ENCODE measurements around the gene PTPRD.

Gene PTPRD

DNA sequence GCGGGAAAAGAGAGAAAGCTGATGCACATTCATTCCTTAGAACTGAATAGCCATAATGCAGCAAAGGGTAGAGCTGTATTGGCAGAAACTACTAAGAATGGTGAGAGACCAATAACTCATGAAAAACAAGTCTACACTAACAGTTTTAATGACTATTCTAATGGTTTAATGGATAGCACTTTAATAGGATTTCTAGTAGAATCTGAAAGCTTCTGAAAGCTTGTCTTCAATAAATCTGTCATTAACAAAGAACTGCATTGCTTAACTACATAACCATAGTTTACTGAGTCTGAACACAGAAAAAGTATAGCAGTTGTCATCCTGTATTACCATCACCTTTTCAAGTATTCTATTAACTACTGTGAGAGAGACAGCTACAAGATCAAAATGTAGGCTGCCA, 2195.5 kb downstream of the PTPRD start:
- Histone ChIP-seq H4K12ac (ENCODE audit: low read depth, low read length) (no peak overlapping the region), H3K9me3 (ENCODE audit: insufficient read depth, low read depth, low read length) (no peaks in the 10 kb centered on the region), H4K8ac (ENCODE audit: low read depth, low read length) (no peak overlapping the region), H2BK120ac (ENCODE audit: insufficient read depth, low read length, poor library complexity) (no peak overlapping the region), H2BK5ac (ENCODE audit: low read depth, low read length, poor library complexity) (no peak overlapping the region), H3K79me1 (ENCODE audit: low read length) (no peaks in the 10 kb centered on the region), H3K4me2 (ENCODE audit: low read length) (no peak overlapping the region), H3K9ac (ENCODE audit: low read length) (no peak overlapping the region), H3K79me2 (ENCODE audit: control insufficient read depth, insufficient read depth, low read length, poor library complexity) (no peaks in the 10 kb centered on the region), H3K18ac (ENCODE audit: low read length) (no peak overlapping the region), H2AK5ac (ENCODE audit: low read length) (no peak overlapping the region), H3K23ac (ENCODE audit: low read length) (no peak overlapping the region), H2AFZ (ENCODE audit: insufficient read depth, low read length, poor library complexity) (no peak overlapping the region), H3K4me3 (ENCODE audit: low read depth, low read length) (no peak overlapping the region), H3K4me1 (ENCODE audit: control insufficient read depth in 1 of 2, insufficient read depth in 2 of 2, low read length in 2 of 2) (no peaks in the 10 kb centered on the region), H3K27ac (ENCODE audit: low read depth, low read length) (no peak overlapping the region), H3K36me3 (ENCODE audit: control insufficient read depth in 1 of 2, insufficient read depth in 2 of 2, low read length in 2 of 2) (peaks cover 0 to 2% of the 10 kb centered on the region in 2 experiments), H3K27me3 (ENCODE audit: insufficient read depth, low read length) (no peaks in the 10 kb centered on the region), H4K91ac (ENCODE audit: low read depth, low read length) (no peak overlapping the region), H3K14ac (ENCODE audit: low read length) (no peak overlapping the region), H3K4ac (ENCODE audit: low read depth, low read length) (no peak overlapping the region), H2BK12ac (ENCODE audit: low read length) (no peak overlapping the region)
- no peak for DNase-seq
- WGBS (ENCODE audit: extremely low coverage, insufficient coverage, insufficient read length), result no CpG with 5 or more reads among the region's 1 CpG

DNA sequence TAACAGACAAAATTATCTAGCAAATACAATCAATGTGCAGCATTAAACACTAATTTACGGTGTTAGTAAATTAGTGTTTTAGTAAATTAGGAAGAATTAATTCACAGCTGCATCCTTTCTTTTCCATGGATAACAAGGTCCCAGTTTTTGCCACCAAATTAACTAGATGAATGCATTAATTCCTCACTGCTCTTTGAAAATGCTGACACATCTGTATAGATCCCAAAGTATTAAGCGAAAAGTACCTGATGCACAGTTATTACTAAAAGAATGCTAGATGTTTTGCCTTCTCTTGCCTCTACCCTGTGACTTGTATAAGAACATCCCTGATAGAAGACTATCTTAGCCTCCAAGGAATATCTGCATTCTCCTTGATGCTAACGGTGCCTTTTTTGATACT, 2200.5 kb downstream of the PTPRD start:
- H2BK120ac ChIP-seq (ENCODE audit: insufficient read depth, low read length, poor library complexity), result no peak overlapping the region
- H3K27ac ChIP-seq (ENCODE audit: low read depth, low read length), result no peak overlapping the region
- H3K18ac ChIP-seq (ENCODE audit: low read length), result no peak overlapping the region
- no peak overlapping the region for H3K23ac ChIP-seq (ENCODE audit: low read length)
- H3K27me3 ChIP-seq (ENCODE audit: insufficient read depth, low read length), result no peaks in the 10 kb centered on the region
- no peak overlapping the region for H4K12ac ChIP-seq (ENCODE audit: low read depth, low read length)
- WGBS (ENCODE audit: extremely low coverage, insufficient coverage, insufficient read length), result no CpG with 5 or more reads among the region's 3 CpGs
- DNase-seq, result no peak
- H3K36me3 ChIP-seq (ENCODE audit: control insufficient read depth in 1 of 2, insufficient read depth in 2 of 2, low read length in 2 of 2), result no peaks in the 10 kb centered on the region
- H3K79me1 ChIP-seq (ENCODE audit: low read length), result no peaks in the 10 kb centered on the region
- no peak overlapping the region for H2BK12ac ChIP-seq (ENCODE audit: low read length)
- H3K9me3 ChIP-seq (ENCODE audit: insufficient read depth, low read depth, low read length), result no peaks in the 10 kb centered on the region
- H2BK5ac ChIP-seq (ENCODE audit: low read depth, low read length, poor library complexity), result no peak overlapping the region
- no peak overlapping the region for H2AK5ac ChIP-seq (ENCODE audit: low read length)
- H3K79me2 ChIP-seq (ENCODE audit: control insufficient read depth, insufficient read depth, low read length, poor library complexity), result no peaks in the 10 kb centered on the region
- no peaks in the 10 kb centered on the region for H3K4me1 ChIP-seq (ENCODE audit: control insufficient read depth in 1 of 2, insufficient read depth in 2 of 2, low read length in 2 of 2)
- H3K14ac ChIP-seq (ENCODE audit: low read length), result no peak overlapping the region
- no peak overlapping the region for H3K4me3 ChIP-seq (ENCODE audit: low read depth, low read length)
- H3K4ac ChIP-seq (ENCODE audit: low read depth, low read length), result no peak overlapping the region
- H4K91ac ChIP-seq (ENCODE audit: low read depth, low read length), result no peak overlapping the region
- no peak overlapping the region for H3K4me2 ChIP-seq (ENCODE audit: low read length)
- H4K8ac ChIP-seq (ENCODE audit: low read depth, low read length), result no peak overlapping the region
- no peak overlapping the region for H2AFZ ChIP-seq (ENCODE audit: insufficient read depth, low read length, poor library complexity)
- no peak overlapping the region for H3K9ac ChIP-seq (ENCODE audit: low read length)

DNA sequence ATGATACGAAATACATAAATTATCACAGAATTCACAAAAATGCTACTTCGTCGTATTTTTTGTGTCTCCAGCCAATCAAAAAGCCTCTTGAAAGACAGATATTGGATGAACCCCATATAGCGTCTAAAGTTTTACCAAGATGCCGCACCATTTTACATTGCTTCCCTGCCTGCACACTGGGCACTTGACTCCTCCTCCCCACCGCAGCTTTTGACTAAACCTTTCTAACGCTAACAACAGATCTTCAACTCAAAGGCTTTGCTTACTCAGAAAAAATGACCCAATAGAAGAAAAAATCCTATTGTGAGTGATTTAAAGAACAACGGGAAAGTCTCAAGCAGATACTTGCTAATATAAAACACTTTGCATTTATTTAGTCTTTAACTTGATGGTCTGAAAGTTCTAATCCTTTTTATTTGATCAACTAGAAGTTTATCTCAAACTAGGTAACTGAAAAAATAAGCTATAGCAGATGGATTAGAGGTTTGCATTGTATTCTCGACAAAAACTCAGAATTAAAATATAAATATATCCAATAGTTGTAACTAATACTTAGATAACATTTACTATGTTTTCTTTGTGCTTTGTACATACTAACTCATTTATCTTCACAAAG, 2204.1 kb downstream of the PTPRD start:
- Histone ChIP-seq H2AK5ac (ENCODE audit: low read length) (no peak overlapping the region), H3K9ac (ENCODE audit: low read length) (no peak overlapping the region), H3K4me2 (ENCODE audit: low read length) (no peak overlapping the region), H3K18ac (ENCODE audit: low read length) (no peak overlapping the region), H3K27me3 (ENCODE audit: insufficient read depth, low read length) (no peaks in the 10 kb centered on the region), H3K79me2 (ENCODE audit: control insufficient read depth, insufficient read depth, low read length, poor library complexity) (no peaks in the 10 kb centered on the region), H2BK120ac (ENCODE audit: insufficient read depth, low read length, poor library complexity) (no peak overlapping the region), H3K27ac (ENCODE audit: low read depth, low read length) (no peak overlapping the region), H3K36me3 (ENCODE audit: control insufficient read depth in 1 of 2, insufficient read depth in 2 of 2, low read length in 2 of 2) (no peaks in the 10 kb centered on the region), H3K4ac (ENCODE audit: low read depth, low read length) (no peak overlapping the region), H3K9me3 (ENCODE audit: insufficient read depth, low read depth, low read length) (no peaks in the 10 kb centered on the region), H2BK5ac (ENCODE audit: low read depth, low read length, poor library complexity) (no peak overlapping the region), H4K91ac (ENCODE audit: low read depth, low read length) (no peak overlapping the region), H2BK12ac (ENCODE audit: low read length) (no peak overlapping the region), H4K8ac (ENCODE audit: low read depth, low read length) (no peak overlapping the region), H4K12ac (ENCODE audit: low read depth, low read length) (no peak overlapping the region), H3K14ac (ENCODE audit: low read length) (no peak overlapping the region), H3K4me1 (ENCODE audit: control insufficient read depth in 1 of 2, insufficient read depth in 2 of 2, low read length in 2 of 2) (no peaks in the 10 kb centered on the region), H3K4me3 (ENCODE audit: low read depth, low read length) (no peak overlapping the region), H2AFZ (ENCODE audit: insufficient read depth, low read length, poor library complexity) (no peak overlapping the region), H3K79me1 (ENCODE audit: low read length) (no peaks in the 10 kb centered on the region), H3K23ac (ENCODE audit: low read length) (no peak overlapping the region)
- no peak for DNase-seq
- no CpG with 5 or more reads among the region's 9 CpGs for WGBS (ENCODE audit: extremely low coverage, insufficient coverage, insufficient read length)

DNA sequence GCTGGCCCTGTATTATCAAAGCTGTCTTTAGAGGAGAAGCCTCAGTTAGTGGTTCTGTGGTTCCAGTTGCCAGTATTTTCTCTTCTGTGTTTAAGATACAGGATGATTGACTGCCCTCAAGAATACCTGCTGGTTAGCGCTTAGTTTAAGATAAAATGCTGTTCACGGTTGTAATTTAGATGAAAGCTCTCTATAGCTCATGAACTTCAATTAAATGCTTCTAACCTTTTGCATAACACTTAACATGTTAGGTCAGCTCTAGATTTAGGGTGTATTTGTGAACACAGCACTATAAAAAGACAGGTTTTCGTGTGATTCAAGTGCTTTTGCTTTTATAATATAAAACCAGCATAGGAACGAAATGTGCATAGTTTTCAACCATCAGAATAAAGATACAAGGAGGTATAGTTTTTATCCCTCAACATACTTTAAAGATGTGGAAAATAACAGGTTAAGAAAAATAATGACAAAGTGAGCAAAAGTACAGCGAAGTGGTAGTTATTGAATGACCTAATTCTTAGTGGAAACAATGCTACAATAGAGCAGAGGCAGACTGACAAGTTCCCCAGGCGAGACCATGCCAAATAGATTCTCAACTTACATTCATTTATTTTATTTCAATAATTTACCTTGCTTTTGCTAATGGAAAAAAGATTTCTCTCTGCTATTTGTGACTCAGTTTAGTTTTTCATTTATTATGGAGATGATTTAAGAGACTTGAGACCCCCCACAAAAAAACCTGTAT, 2210.7 kb downstream of the PTPRD start:
- WGBS (ENCODE audit: extremely low coverage, insufficient coverage, insufficient read length), result no CpG with 5 or more reads among the region's 6 CpGs
- no peak overlapping the region for H4K8ac ChIP-seq (ENCODE audit: low read depth, low read length)

More for the DNA sequence above, 2210.7 kb downstream of the PTPRD start:
- Histone ChIP-seq H3K79me2 (ENCODE audit: control insufficient read depth, insufficient read depth, low read length, poor library complexity) (no peaks in the 10 kb centered on the region), H3K4me3 (ENCODE audit: low read depth, low read length) (no peak overlapping the region), H3K4ac (ENCODE audit: low read depth, low read length) (no peak overlapping the region), H3K9ac (ENCODE audit: low read length) (no peak overlapping the region), H3K9me3 (ENCODE audit: insufficient read depth, low read depth, low read length) (no peaks in the 10 kb centered on the region), H3K36me3 (ENCODE audit: control insufficient read depth in 1 of 2, insufficient read depth in 2 of 2, low read length in 2 of 2) (no peaks in the 10 kb centered on the region), H2BK120ac (ENCODE audit: insufficient read depth, low read length, poor library complexity) (no peak overlapping the region), H2AFZ (ENCODE audit: insufficient read depth, low read length, poor library complexity) (no peak overlapping the region), H4K91ac (ENCODE audit: low read depth, low read length) (no peak overlapping the region), H3K18ac (ENCODE audit: low read length) (no peak overlapping the region), H3K27ac (ENCODE audit: low read depth, low read length) (no peak overlapping the region), H3K23ac (ENCODE audit: low read length) (no peak overlapping the region), H2BK5ac (ENCODE audit: low read depth, low read length, poor library complexity) (no peak overlapping the region), H2AK5ac (ENCODE audit: low read length) (no peak overlapping the region), H3K4me2 (ENCODE audit: low read length) (no peak overlapping the region), H3K14ac (ENCODE audit: low read length) (no peak overlapping the region), H3K27me3 (ENCODE audit: insufficient read depth, low read length) (no peaks in the 10 kb centered on the region), H3K79me1 (ENCODE audit: low read length) (no peaks in the 10 kb centered on the region), H2BK12ac (ENCODE audit: low read length) (no peak overlapping the region), H4K12ac (ENCODE audit: low read depth, low read length) (no peak overlapping the region), H3K4me1 (ENCODE audit: control insufficient read depth in 1 of 2, insufficient read depth in 2 of 2, low read length in 2 of 2) (no peaks in the 10 kb centered on the region)
- no peak for DNase-seq
